ENCODE data around the gene A2ML1.
"Not testable (repeated sequence)": the region's sequence is repeated elsewhere in the genome, so short reads cannot be mapped to it uniquely, and the experiment has no call there.

A2ML1 gene

GRCh38 chr12:8894986-8895385 is 72.6 kb downstream of the A2ML1 start:
- H3K36me3 Mint-ChIP-seq, result no peaks in the 10 kb centered on the region
- no peak overlapping the region for H3K4me3 Mint-ChIP-seq
- H3K27me3 Mint-ChIP-seq, result peaks cover 21% of the 10 kb centered on the region
- peaks cover 4% of the 10 kb centered on the region for H3K4me1 Mint-ChIP-seq
- H3K27ac Mint-ChIP-seq, result no peak overlapping the region
- H3K9me3 Mint-ChIP-seq, result no peaks in the 10 kb centered on the region
- DNase-seq, result no peak
- CTCF ChIA-PET, result interaction anchor here (0.6 to 0.9 kb wide), 4 partner anchors 10 to 343 kb away, joined by 3 read pairs; no protein-coding TSS in a partner anchor

- CTCF ChIA-PET, result no interaction called here
Observed at GRCh38 chr12:8897081-8897480, 74.7 kb downstream of the A2ML1 start.

GRCh38 chr12:8899830-8900229 is 77.4 kb downstream of the A2ML1 start:
- H3K9me3 Mint-ChIP-seq, result no peaks in the 10 kb centered on the region
- H3K4me1 Mint-ChIP-seq, result no peaks in the 10 kb centered on the region
- CTCF ChIA-PET, result interaction anchor here (0.6 to 1.7 kb wide), 2 partner anchors 39 to 258 kb away, joined by 3 read pairs; no protein-coding TSS in a partner anchor
- H3K4me3 Mint-ChIP-seq, result no peak overlapping the region
- DNase-seq, result no peak
- H3K27ac Mint-ChIP-seq, result no peak overlapping the region
- H3K27me3 Mint-ChIP-seq, result peaks cover 21% of the 10 kb centered on the region
- no peaks in the 10 kb centered on the region for H3K36me3 Mint-ChIP-seq

More at GRCh38 chr12:8897081-8897480, 74.7 kb downstream of the A2ML1 start:
- Mint-ChIP-seq H3K4me3 (no peak overlapping the region), H3K36me3 (no peaks in the 10 kb centered on the region), H3K9me3 (no peaks in the 10 kb centered on the region), H3K27me3 (peaks cover 20% of the 10 kb centered on the region), H3K27ac (no peak overlapping the region), H3K4me1 (no peaks in the 10 kb centered on the region)
- DNase-seq, result no peak

GRCh38 chr12:8902703-8903102 is 80.3 kb downstream of the A2ML1 start:
- not testable (repeated sequence) for H3K9me3 Mint-ChIP-seq, DNase-seq, H3K4me1 Mint-ChIP-seq, H3K4me3 Mint-ChIP-seq, H3K36me3 Mint-ChIP-seq, H3K27ac Mint-ChIP-seq
- peaks cover 20% of the 10 kb centered on the region for H3K27me3 Mint-ChIP-seq
- CTCF ChIA-PET, result interaction anchor here (1.2 kb wide), 1 partner anchor 248 kb away, joined by 7 read pairs; no protein-coding TSS in a partner anchor

- no peaks in the 10 kb centered on the region for H3K4me1 Mint-ChIP-seq
- no peak for DNase-seq
- CTCF ChIA-PET, result interaction anchor here (1.2 kb wide), 1 partner anchor 249 kb away, joined by 7 read pairs; no protein-coding TSS in a partner anchor
- H3K36me3 Mint-ChIP-seq, result no peaks in the 10 kb centered on the region
- no peak overlapping the region for H3K4me3 Mint-ChIP-seq
- H3K27ac Mint-ChIP-seq, result no peak overlapping the region
- H3K27me3 Mint-ChIP-seq, result peaks cover 20% of the 10 kb centered on the region
- no peaks in the 10 kb centered on the region for H3K9me3 Mint-ChIP-seq
Observed at GRCh38 chr12:8903646-8904045, 81.2 kb downstream of the A2ML1 start.

- CTCF ChIA-PET, result no interaction called here
- H3K27me3 Mint-ChIP-seq, result peaks cover 20% of the 10 kb centered on the region
- no peak overlapping the region for H3K27ac Mint-ChIP-seq
- no peak overlapping the region for H3K4me3 Mint-ChIP-seq
- DNase-seq, result no peak
- no peaks in the 10 kb centered on the region for H3K4me1 Mint-ChIP-seq
- no peaks in the 10 kb centered on the region for H3K9me3 Mint-ChIP-seq
- H3K36me3 Mint-ChIP-seq, result no peaks in the 10 kb centered on the region
Observed at GRCh38 chr12:8904665-8905064, 82.2 kb downstream of the A2ML1 start.

- Mint-ChIP-seq H3K27me3 (peaks cover 15% of the 10 kb centered on the region), H3K4me3 (no peak overlapping the region), H3K36me3 (no peaks in the 10 kb centered on the region), H3K4me1 (no peaks in the 10 kb centered on the region), H3K27ac (no peak overlapping the region), H3K9me3 (no peaks in the 10 kb centered on the region)
- CTCF ChIA-PET, result no interaction called here
- DNase-seq, result no peak
Observed at GRCh38 chr12:8905546-8905945, 83.1 kb downstream of the A2ML1 start.

GRCh38 chr12:8906266-8907180 is 84.1 kb downstream of the A2ML1 start:
- H3K27ac Mint-ChIP-seq, result no peak overlapping the region
- no peaks in the 10 kb centered on the region for H3K9me3 Mint-ChIP-seq
- CTCF ChIA-PET, result no interaction called here
- H3K36me3 Mint-ChIP-seq, result no peaks in the 10 kb centered on the region
- peaks cover 13% of the 10 kb centered on the region for H3K27me3 Mint-ChIP-seq
- no peak overlapping the region for H3K4me3 Mint-ChIP-seq
- no peak for DNase-seq
- no peaks in the 10 kb centered on the region for H3K4me1 Mint-ChIP-seq

GRCh38 chr12:8907513-8907912 is 85.1 kb downstream of the A2ML1 start:
- Mint-ChIP-seq H3K27me3 (peaks cover 12% of the 10 kb centered on the region), H3K27ac (no peak overlapping the region), H3K4me1 (no peaks in the 10 kb centered on the region), H3K9me3 (no peaks in the 10 kb centered on the region), H3K4me3 (no peak overlapping the region), H3K36me3 (no peaks in the 10 kb centered on the region)
- CTCF ChIA-PET, result no interaction called here
- DNase-seq, result no peak

GRCh38 chr12:8909752-8910151 is 87.3 kb downstream of the A2ML1 start:
- Mint-ChIP-seq H3K4me3 (no peak overlapping the region), H3K4me1 (peaks cover 13% of the 10 kb centered on the region), H3K27me3 (peaks cover 5% of the 10 kb centered on the region), H3K27ac (no peak overlapping the region), H3K9me3 (no peaks in the 10 kb centered on the region), H3K36me3 (no peaks in the 10 kb centered on the region)
- CTCF ChIA-PET, result no interaction called here
- DNase-seq, result no peak

GRCh38 chr12:8911606-8912268 is 89.3 kb downstream of the A2ML1 start:
- peaks cover 13% of the 10 kb centered on the region for H3K4me1 Mint-ChIP-seq
- no peaks in the 10 kb centered on the region for H3K9me3 Mint-ChIP-seq
- no peak overlapping the region for H3K27ac Mint-ChIP-seq
- CTCF ChIA-PET, result interaction anchor here (1.3 to 1.5 kb wide), 2 partner anchors 127 to 138 kb away, joined by 5 to 10 read pairs; no protein-coding TSS in a partner anchor
- DNase-seq, result no peak
- no peaks in the 10 kb centered on the region for H3K36me3 Mint-ChIP-seq
- no peak overlapping the region for H3K4me3 Mint-ChIP-seq
- peaks cover 5% of the 10 kb centered on the region for H3K27me3 Mint-ChIP-seq

GRCh38 chr12:8912914-8913313 is 90.5 kb downstream of the A2ML1 start:
- H3K4me3 Mint-ChIP-seq, result peak overlapping the region; percentile 42
- peaks cover 5% of the 10 kb centered on the region for H3K27me3 Mint-ChIP-seq
- H3K36me3 Mint-ChIP-seq, result no peaks in the 10 kb centered on the region
- CTCF ChIA-PET, result interaction anchor here (1.1 to 1.5 kb wide), 4 partner anchors 38 to 136 kb away, joined by 3 to 10 read pairs (median 4); no protein-coding TSS in a partner anchor
- DNase-seq, result no peak
- H3K4me1 Mint-ChIP-seq, result peaks cover 13% of the 10 kb centered on the region
- no peaks in the 10 kb centered on the region for H3K9me3 Mint-ChIP-seq
- no peak overlapping the region for H3K27ac Mint-ChIP-seq

GRCh38 chr12:8913702-8914032 is 91.2 kb downstream of the A2ML1 start:
- H3K27me3 Mint-ChIP-seq, result peaks cover 5% of the 10 kb centered on the region
- peaks cover 13% of the 10 kb centered on the region for H3K4me1 Mint-ChIP-seq
- H3K27ac Mint-ChIP-seq, result peak overlapping the region; percentile 75
- peak overlapping the region; percentile 75 for H3K4me3 Mint-ChIP-seq
- H3K36me3 Mint-ChIP-seq, result peaks cover 3% of the 10 kb centered on the region
- H3K9me3 Mint-ChIP-seq, result no peaks in the 10 kb centered on the region
- DNase-seq, result no peak
- CTCF ChIA-PET, result interaction anchor here (2.0 kb wide), 1 partner anchor 37 kb away, joined by 7 read pairs; no protein-coding TSS in a partner anchor

- CTCF ChIA-PET, result interaction anchor here (1.7 to 2.0 kb wide), 2 partner anchors 37 to 135 kb away, joined by 7 to 10 read pairs; no protein-coding TSS in a partner anchor
- peak within 1 kb of the TSS; percentile 75 for H3K27ac Mint-ChIP-seq
- peak; percentile 86 for DNase-seq
- H3K27me3 Mint-ChIP-seq, H3K36me3 Mint-ChIP-seq, H3K9me3 Mint-ChIP-seq: not testable (repeated sequence)
- peak within 1 kb of the TSS; percentile 75 for H3K4me3 Mint-ChIP-seq
- peaks cover 13% of the 10 kb centered on the region for H3K4me1 Mint-ChIP-seq
Observed at GRCh38 chr12:8914033-8914715, 91.8 kb downstream of the A2ML1 start, which contains the start of gene PHC1. TSS of gene PHC1 (plus strand) at chr12:8914509. CDS start at chr12:8917678, 3,169 bp downstream.

All from activated naive CD4-positive, alpha-beta T cell treated with anti-CD3 and anti-CD28 coated beads, Interleukin-2, amount 10 ng/mL, durations not matched to agents 7 days and 5 days (primary cell).